AG09319 (cell line): Measurements from ENCODE around the gene EYS.

Experiments used
- DNase-seq: peaks from one replicate; pipeline ENCODE4 v3.0.0-alpha.2; 2010; ENCODE audit warnings: low read depth; ENCODE audit errors: extremely low read depth
- TF ChIP-seq, protein P1 (sequence below): IDR thresholded peaks from 2 replicates; pipeline ENCODE4 v1.5.1; 2011; ENCODE audit warnings: low read depth, mild to moderate bottlenecking, inconsistent platforms, low read length, moderate library complexity

Gene EYS

DNA sequence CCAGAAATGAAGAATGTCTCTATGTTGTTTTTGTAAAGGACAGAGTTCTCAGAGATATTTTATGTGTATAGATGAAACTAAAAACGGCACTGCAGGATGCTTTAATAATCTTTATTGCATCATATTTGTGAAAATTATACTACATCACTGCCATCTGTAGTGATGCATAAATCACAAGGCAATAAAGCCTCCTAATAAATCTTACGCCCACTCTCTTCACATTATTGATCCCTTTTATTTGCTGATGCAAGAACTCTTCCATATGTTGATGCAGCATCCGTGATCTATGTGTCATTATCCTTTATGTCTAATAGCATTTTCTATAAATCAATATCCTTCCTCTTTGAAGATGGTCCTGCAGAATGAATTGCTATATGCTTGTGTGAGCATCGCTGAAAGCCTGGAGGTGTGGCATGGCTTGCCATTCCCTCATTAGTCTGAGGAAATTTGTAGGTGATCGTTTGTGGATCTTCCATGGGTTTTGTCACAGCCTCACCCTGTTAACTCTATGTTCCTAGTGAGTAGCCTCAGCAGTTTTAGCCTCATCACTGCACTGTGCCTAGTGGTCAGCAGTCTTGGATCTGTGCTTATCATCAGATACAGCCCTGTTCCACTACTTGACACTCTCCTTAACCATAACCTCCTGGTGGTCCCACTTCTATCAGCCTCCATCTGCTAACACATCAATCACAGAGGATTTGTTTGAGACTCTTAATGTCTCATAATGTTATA is 983.5 kb downstream of the EYS start:
- no peak for DNase-seq
- TF ChIP-seq, protein P1, sequence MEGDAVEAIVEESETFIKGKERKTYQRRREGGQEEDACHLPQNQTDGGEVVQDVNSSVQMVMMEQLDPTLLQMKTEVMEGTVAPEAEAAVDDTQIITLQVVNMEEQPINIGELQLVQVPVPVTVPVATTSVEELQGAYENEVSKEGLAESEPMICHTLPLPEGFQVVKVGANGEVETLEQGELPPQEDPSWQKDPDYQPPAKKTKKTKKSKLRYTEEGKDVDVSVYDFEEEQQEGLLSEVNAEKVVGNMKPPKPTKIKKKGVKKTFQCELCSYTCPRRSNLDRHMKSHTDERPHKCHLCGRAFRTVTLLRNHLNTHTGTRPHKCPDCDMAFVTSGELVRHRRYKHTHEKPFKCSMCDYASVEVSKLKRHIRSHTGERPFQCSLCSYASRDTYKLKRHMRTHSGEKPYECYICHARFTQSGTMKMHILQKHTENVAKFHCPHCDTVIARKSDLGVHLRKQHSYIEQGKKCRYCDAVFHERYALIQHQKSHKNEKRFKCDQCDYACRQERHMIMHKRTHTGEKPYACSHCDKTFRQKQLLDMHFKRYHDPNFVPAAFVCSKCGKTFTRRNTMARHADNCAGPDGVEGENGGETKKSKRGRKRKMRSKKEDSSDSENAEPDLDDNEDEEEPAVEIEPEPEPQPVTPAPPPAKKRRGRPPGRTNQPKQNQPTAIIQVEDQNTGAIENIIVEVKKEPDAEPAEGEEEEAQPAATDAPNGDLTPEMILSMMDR = no peak

- no peak for DNase-seq
- TF ChIP-seq, protein P1 = no peak
These were observed 985.2 kb downstream of the EYS start for GRCh38 chr6:64721865-64722264.

GRCh38 chr6:64717281-64717680 is 989.7 kb downstream of the EYS start:
- no peak for DNase-seq
- TF ChIP-seq, protein P1 = no peak

GRCh38 chr6:64715624-64716023 is 991.4 kb downstream of the EYS start:
- TF ChIP-seq, protein P1 = no peak
- DNase-seq = no peak

GRCh38 chr6:64714073-64714472 is 993.0 kb downstream of the EYS start:
- TF ChIP-seq, protein P1 = no peak
- no peak for DNase-seq

DNA sequence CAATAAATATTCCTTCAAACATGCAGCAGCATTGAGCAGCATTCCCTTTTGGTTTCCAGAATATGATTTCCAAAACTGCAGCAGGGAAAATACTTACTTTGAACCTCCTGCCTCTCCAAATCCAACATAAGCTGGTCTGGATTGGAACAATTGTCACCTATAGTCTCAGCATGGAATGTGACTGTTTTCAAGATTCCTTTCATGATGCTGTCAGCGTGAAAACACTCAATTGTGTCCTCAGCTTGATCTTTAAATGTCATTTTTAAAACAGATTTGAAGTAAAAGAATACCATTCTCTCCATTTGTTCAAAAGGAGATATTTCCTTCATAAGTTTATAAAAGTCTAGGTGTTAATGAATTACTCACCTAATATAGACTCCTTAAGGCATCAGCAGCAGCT is 993.9 kb downstream of the EYS start:
- TF ChIP-seq, protein P1 = no peak
- no peak for DNase-seq

DNA sequence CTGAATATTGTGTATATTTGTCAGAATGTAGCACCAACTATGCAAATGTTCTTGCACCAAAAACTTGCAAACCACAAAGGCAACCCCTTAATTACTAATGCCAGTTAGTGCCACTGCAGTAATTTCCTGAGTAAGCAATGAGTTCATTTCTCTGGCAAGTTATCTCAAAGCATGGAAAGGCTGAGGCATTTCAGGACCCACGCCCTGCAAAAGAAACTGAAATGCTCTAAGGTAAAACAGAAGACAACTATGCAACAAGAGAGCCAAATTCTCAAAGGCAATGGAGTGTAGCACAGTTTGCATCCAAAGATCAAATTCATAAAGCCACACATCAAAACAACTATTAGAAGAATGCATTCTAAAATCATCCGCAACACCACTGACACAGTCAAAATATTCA is 994.4 kb downstream of the EYS start:
- no peak for DNase-seq
- TF ChIP-seq, protein P1 = no peak
